Measurements from ENCODE around the gene ATG10. TPM values are rescaled to one million over a fixed set of nuclear protein-coding genes. Genes with fewer than 3 reads are reported as not detected.

The ATG10 gene
- total RNA-seq, 1 experiment from 2014 or later, result 12.2 TPM

GRCh38 chr5:82074950-82075349 is 103.1 kb downstream of the ATG10 start:
- ChIA-PET CTCF (interaction anchor here (0.7 to 1.7 kb wide), 2 partner anchors 25 to 90 kb away, joined by 3 to 4 read pairs; no protein-coding TSS in a partner anchor), POLR2A (interaction anchor here (0.9 kb wide), 1 partner anchor 23 kb away, joined by 4 read pairs; no protein-coding TSS in a partner anchor)
- Mint-ChIP-seq H3K4me3 (no peak overlapping the region), H3K27ac (no peak overlapping the region), H3K27me3 (ENCODE audit: low read depth) (no peaks in the 10 kb centered on the region), H3K36me3 (peaks cover 10% of the 10 kb centered on the region), H3K9me3 (peaks cover 11% of the 10 kb centered on the region), H3K4me1 (peaks cover 6% of the 10 kb centered on the region)
- no peak for DNase-seq (ENCODE audit: low spot score)
- ATAC-seq, result no peak
- TF ChIP-seq USF2 (CRISPR knock-in tag; IDR thresholded peaks at IDR 0.05) (no peak), JAZF1 (CRISPR knock-in tag; IDR thresholded peaks at IDR 0.05) (no peak), ZBTB21 (CRISPR knock-in tag; IDR thresholded peaks at IDR 0.05; ENCODE audit: borderline replicate concordance) (no peak), PRDM15 (CRISPR knock-in tag; IDR thresholded peaks at IDR 0.05) (no peak), ELF4 (CRISPR knock-in tag; IDR thresholded peaks at IDR 0.05; ENCODE audit: low read depth) (no peak), ESRRA (CRISPR knock-in tag; IDR thresholded peaks at IDR 0.05; ENCODE audit: borderline replicate concordance) (no peak), TCF7 (CRISPR knock-in tag; IDR thresholded peaks at IDR 0.05; ENCODE audit: low read depth) (no peak), ZNF396 (CRISPR knock-in tag; IDR thresholded peaks at IDR 0.05; ENCODE audit: borderline replicate concordance) (no peak), ZNF232 (CRISPR knock-in tag; IDR thresholded peaks at IDR 0.05) (no peak), NFE2L1 (CRISPR knock-in tag; IDR thresholded peaks at IDR 0.05) (no peak), USF1 (CRISPR knock-in tag; IDR thresholded peaks at IDR 0.05) (no peak), E2F5 (CRISPR knock-in tag; IDR thresholded peaks at IDR 0.05) (no peak), EMX1 (CRISPR knock-in tag; IDR thresholded peaks at IDR 0.05) (no peak), SOX15 (CRISPR knock-in tag; IDR thresholded peaks at IDR 0.05) (no peak)

GRCh38 chr5:82077496-82077895 is 105.7 kb downstream of the ATG10 start:
- no peak for ATAC-seq
- Mint-ChIP-seq H3K4me3 (no peak overlapping the region), H3K27me3 (ENCODE audit: low read depth) (no peaks in the 10 kb centered on the region; the same call in 1 of the 2 replicates), H3K36me3 (peaks cover 34% of the 10 kb centered on the region), H3K9me3 (peaks cover 34% of the 10 kb centered on the region), H3K4me1 (peaks cover 6% of the 10 kb centered on the region), H3K27ac (no peak overlapping the region)
- POLR2A ChIA-PET, result interaction anchor here (0.6 kb wide), 1 partner anchor 88 kb away, joined by 5 read pairs; no protein-coding TSS in a partner anchor
- TF ChIP-seq CDX4 (CRISPR knock-in tag; IDR thresholded peaks at IDR 0.05; ENCODE audit: borderline replicate concordance), result no peak
- CTCF ChIA-PET, result no interaction called here
- no peak for DNase-seq (ENCODE audit: low spot score)

- Mint-ChIP-seq H3K4me3 (no peak overlapping the region), H3K27ac (no peak overlapping the region), H3K9me3 (peaks cover 54% of the 10 kb centered on the region), H3K27me3 (ENCODE audit: low read depth) (no peaks in the 10 kb centered on the region; the same call in 1 of the 2 replicates), H3K4me1 (no peaks in the 10 kb centered on the region), H3K36me3 (peaks cover 46% of the 10 kb centered on the region)
- no peak for ATAC-seq
- ChIA-PET CTCF (no interaction called here), POLR2A (no interaction called here)
- no peak for TF ChIP-seq JAZF1 (CRISPR knock-in tag; IDR thresholded peaks at IDR 0.05)
- no peak for TF ChIP-seq ATF6 (CRISPR knock-in tag; IDR thresholded peaks at IDR 0.05)
- no peak for TF ChIP-seq ZNF396 (CRISPR knock-in tag; IDR thresholded peaks at IDR 0.05; ENCODE audit: borderline replicate concordance)
- TF ChIP-seq ZNF219 (CRISPR knock-in tag; IDR thresholded peaks at IDR 0.05; ENCODE audit: borderline replicate concordance), result no peak
- DNase-seq (ENCODE audit: low spot score), result no peak
Measured at GRCh38 chr5:82091617-82092016, 119.8 kb downstream of the ATG10 start.

All from WTC11 (cell line).